ENCODE measurements around the gene ARID3A.
"Not testable (repeated sequence)": the region's sequence is repeated elsewhere in the genome, so short reads cannot be mapped to it uniquely, and the experiment has no call there.

The ARID3A gene

GRCh38 chr19:956766-957440 is 31.1 kb downstream of the ARID3A start:
- H3K4me3 ChIP-seq (ENCODE audit: low read depth, low read length): no peak overlapping the region
- TF ChIP-seq CTCF (IDR thresholded peaks at IDR 0.05; ENCODE audit: borderline replicate concordance, insufficient read depth, low read depth, low read length): no peak

GRCh38 chr19:957578-957977 is 31.7 kb downstream of the ARID3A start:
- H3K4me3 ChIP-seq (ENCODE audit: low read depth, low read length): not testable (repeated sequence)

GRCh38 chr19:958967-959855 is 33.4 kb downstream of the ARID3A start:
- no peak overlapping the region for H3K4me3 ChIP-seq (ENCODE audit: low read depth, low read length)
- TF ChIP-seq CTCF (IDR thresholded peaks at IDR 0.05; ENCODE audit: borderline replicate concordance, insufficient read depth, low read depth, low read length): no peak

GRCh38 chr19:960020-960419 is 34.2 kb downstream of the ARID3A start:
- no peak overlapping the region for H3K4me3 ChIP-seq (ENCODE audit: low read depth, low read length)
- TF ChIP-seq CTCF (IDR thresholded peaks at IDR 0.05; ENCODE audit: borderline replicate concordance, insufficient read depth, low read depth, low read length): no peak

GRCh38 chr19:960601-960938 is 34.7 kb downstream of the ARID3A start:
- H3K4me3 ChIP-seq (ENCODE audit: low read depth, low read length): no peak overlapping the region
- no peak for TF ChIP-seq CTCF (IDR thresholded peaks at IDR 0.05; ENCODE audit: borderline replicate concordance, insufficient read depth, low read depth, low read length)

GRCh38 chr19:961866-962620 is 36.2 kb downstream of the ARID3A start:
- no peak overlapping the region for H3K4me3 ChIP-seq (ENCODE audit: low read depth, low read length)
- TF ChIP-seq CTCF (IDR thresholded peaks at IDR 0.05; ENCODE audit: borderline replicate concordance, insufficient read depth, low read depth, low read length): no peak

- no peak overlapping the region for H3K4me3 ChIP-seq (ENCODE audit: low read depth, low read length)
- no peak for TF ChIP-seq CTCF (IDR thresholded peaks at IDR 0.05; ENCODE audit: borderline replicate concordance, insufficient read depth, low read depth, low read length)
Measured at GRCh38 chr19:962683-963400, 37.0 kb downstream of the ARID3A start.

All from GM12875 (cell line).